ENCODE results near the gene ATPAF2. TPM values are rescaled to one million over a fixed set of nuclear protein-coding genes. Genes with fewer than 3 reads are reported as not detected.
A peak's percentile ranks its signal among the peaks of the same experiment; 100 is the strongest.

The ATPAF2 gene
- total and polyA plus RNA-seq, 2 experiments from 2014 or later: 17.0 to 21.9 TPM

GRCh38 chr17:17988427-17988945, 50.5 kb downstream of the ATPAF2 start:
- no peak for DNase-seq
- Histone ChIP-seq H3K79me2 (ENCODE audit: insufficient read depth) (no peaks in the 10 kb centered on the region), H3K27ac (no peak overlapping the region), H3F3A (ENCODE audit: insufficient read depth) (peaks cover 10% of the 10 kb centered on the region; the same call in 1 of the 2 replicates), H3K36me3 (ENCODE audit: low read depth) (no peaks in the 10 kb centered on the region), H3K4me2 (ENCODE audit: unreplicated experiment) (no peak overlapping the region), H2AFZ (no peak overlapping the region), H3K4me1 (ENCODE audit: insufficient read depth) (peaks cover 18% of the 10 kb centered on the region), H3K9me2 (ENCODE audit: insufficient read depth) (no peaks in the 10 kb centered on the region), H3K4me3 (no peak overlapping the region), H3K27me3 (replicated peaks; ENCODE audit: insufficient read depth) (no peaks in the 10 kb centered on the region), H3K9me3 (ENCODE audit: low read depth) (no peaks in the 10 kb centered on the region), H3K9ac (no peak overlapping the region), H4K20me1 (ENCODE audit: insufficient read depth) (no peaks in the 10 kb centered on the region)
- in situ Hi-C loops (cut with MboI): no loop called here
- TF ChIP-seq EZH2 (IDR thresholded peaks at IDR 0.05; ENCODE audit: insufficient read depth, poor library complexity, severe bottlenecking): no peak
- no peak for TF ChIP-seq EZH2phosphoT487 (IDR thresholded peaks at IDR 0.05; ENCODE audit: insufficient read depth, low read depth)
- 77 to 85% methylated on average over 7 of the region's 7 CpGs for WGBS, 2 experiments (ENCODE audit: low coverage in 1 of 2, low lambda C conversion rate in 2 of 2, missing lambda C conversion rate in 2 of 2)

GRCh38 chr17:17987901-17988300, 51.1 kb downstream of the ATPAF2 start:
- H3K27ac ChIP-seq: no peak overlapping the region
- H3K9me2 ChIP-seq (ENCODE audit: insufficient read depth): no peaks in the 10 kb centered on the region
- no peaks in the 10 kb centered on the region for H3K36me3 ChIP-seq (ENCODE audit: low read depth)
- H3F3A ChIP-seq (ENCODE audit: insufficient read depth): peaks cover 10% of the 10 kb centered on the region; the same call in 1 of the 2 replicates
- H3K4me2 ChIP-seq (ENCODE audit: unreplicated experiment): no peak overlapping the region
- H3K27me3 ChIP-seq (replicated peaks; ENCODE audit: insufficient read depth): no peaks in the 10 kb centered on the region
- WGBS, 2 experiments (ENCODE audit: low coverage in 1 of 2, low lambda C conversion rate in 2 of 2, missing lambda C conversion rate in 2 of 2): 65 to 79% methylated on average over 14 of the region's 14 CpGs
- no peaks in the 10 kb centered on the region for H4K20me1 ChIP-seq (ENCODE audit: insufficient read depth)
- no peak overlapping the region for H2AFZ ChIP-seq
- H3K9me3 ChIP-seq (ENCODE audit: low read depth): no peaks in the 10 kb centered on the region
- no peak for DNase-seq
- H3K9ac ChIP-seq: no peak overlapping the region
- TF ChIP-seq EZH2phosphoT487 (IDR thresholded peaks at IDR 0.05; ENCODE audit: insufficient read depth, low read depth) (no peak), EZH2 (IDR thresholded peaks at IDR 0.05; ENCODE audit: insufficient read depth, poor library complexity, severe bottlenecking) (no peak)
- in situ Hi-C loops (cut with MboI): no loop called here
- H3K79me2 ChIP-seq (ENCODE audit: insufficient read depth): no peaks in the 10 kb centered on the region
- no peak overlapping the region for H3K4me3 ChIP-seq
- peaks cover 18% of the 10 kb centered on the region for H3K4me1 ChIP-seq (ENCODE audit: insufficient read depth)

GRCh38 chr17:17987187-17987896, 51.6 kb downstream of the ATPAF2 start:
- no peak overlapping the region for H3K4me3 ChIP-seq
- no peaks in the 10 kb centered on the region for H3K9me2 ChIP-seq (ENCODE audit: insufficient read depth)
- no peak overlapping the region for H2AFZ ChIP-seq
- H4K20me1 ChIP-seq (ENCODE audit: insufficient read depth): no peaks in the 10 kb centered on the region
- H3K9me3 ChIP-seq (ENCODE audit: low read depth): no peaks in the 10 kb centered on the region
- TF ChIP-seq EZH2phosphoT487 (IDR thresholded peaks at IDR 0.05; ENCODE audit: insufficient read depth, low read depth): no peak
- no peak for TF ChIP-seq EZH2 (IDR thresholded peaks at IDR 0.05; ENCODE audit: insufficient read depth, poor library complexity, severe bottlenecking)
- no peaks in the 10 kb centered on the region for H3K27me3 ChIP-seq (replicated peaks; ENCODE audit: insufficient read depth)
- H3K36me3 ChIP-seq (ENCODE audit: low read depth): no peaks in the 10 kb centered on the region
- peaks cover 18% of the 10 kb centered on the region for H3K4me1 ChIP-seq (ENCODE audit: insufficient read depth)
- H3K4me2 ChIP-seq (ENCODE audit: unreplicated experiment): no peak overlapping the region
- no peaks in the 10 kb centered on the region for H3K79me2 ChIP-seq (ENCODE audit: insufficient read depth)
- H3K9ac ChIP-seq: no peak overlapping the region
- in situ Hi-C loops (cut with MboI): no loop called here
- 81 to 83% methylated on average over 7 of the region's 7 CpGs for WGBS, 2 experiments (ENCODE audit: low coverage in 1 of 2, low lambda C conversion rate in 2 of 2, missing lambda C conversion rate in 2 of 2)
- H3K27ac ChIP-seq: no peak overlapping the region
- H3F3A ChIP-seq (ENCODE audit: insufficient read depth): peaks cover 10% of the 10 kb centered on the region; the same call in 1 of the 2 replicates
- no peak for DNase-seq

GRCh38 chr17:17985555-17985954, 53.4 kb downstream of the ATPAF2 start:
- 68 to 71% methylated on average over 3 of the region's 3 CpGs for WGBS, 2 experiments (ENCODE audit: low coverage in 1 of 2, low lambda C conversion rate in 2 of 2, missing lambda C conversion rate in 2 of 2)
- Histone ChIP-seq H3K9me2 (ENCODE audit: insufficient read depth) (no peaks in the 10 kb centered on the region), H3K9ac (no peak overlapping the region), H3K4me1 (ENCODE audit: insufficient read depth) (peaks cover 7% of the 10 kb centered on the region), H3K9me3 (ENCODE audit: low read depth) (no peaks in the 10 kb centered on the region), H3K27ac (no peak overlapping the region), H3K4me3 (no peak overlapping the region), H2AFZ (no peak overlapping the region), H3K27me3 (replicated peaks; ENCODE audit: insufficient read depth) (no peaks in the 10 kb centered on the region), H3F3A (ENCODE audit: insufficient read depth) (peaks cover 3% of the 10 kb centered on the region; the same call in 1 of the 2 replicates), H3K36me3 (ENCODE audit: low read depth) (no peaks in the 10 kb centered on the region), H3K4me2 (ENCODE audit: unreplicated experiment) (no peak overlapping the region), H4K20me1 (ENCODE audit: insufficient read depth) (no peaks in the 10 kb centered on the region), H3K79me2 (ENCODE audit: insufficient read depth) (no peaks in the 10 kb centered on the region)
- in situ Hi-C loops (cut with MboI): no loop called here
- no peak for TF ChIP-seq EZH2phosphoT487 (IDR thresholded peaks at IDR 0.05; ENCODE audit: insufficient read depth, low read depth)
- TF ChIP-seq EZH2 (IDR thresholded peaks at IDR 0.05; ENCODE audit: insufficient read depth, poor library complexity, severe bottlenecking): no peak
- peak; percentile 31 for DNase-seq

All from GM23248 (cell line).